RPMI8226 (cell line): ENCODE measurements around the gene MACF1.

ENCODE experiments used
- DNase-seq: peaks from one replicate; pipeline ENCODE4 v3.0.0-alpha.2; 2015

MACF1 gene

DNA sequence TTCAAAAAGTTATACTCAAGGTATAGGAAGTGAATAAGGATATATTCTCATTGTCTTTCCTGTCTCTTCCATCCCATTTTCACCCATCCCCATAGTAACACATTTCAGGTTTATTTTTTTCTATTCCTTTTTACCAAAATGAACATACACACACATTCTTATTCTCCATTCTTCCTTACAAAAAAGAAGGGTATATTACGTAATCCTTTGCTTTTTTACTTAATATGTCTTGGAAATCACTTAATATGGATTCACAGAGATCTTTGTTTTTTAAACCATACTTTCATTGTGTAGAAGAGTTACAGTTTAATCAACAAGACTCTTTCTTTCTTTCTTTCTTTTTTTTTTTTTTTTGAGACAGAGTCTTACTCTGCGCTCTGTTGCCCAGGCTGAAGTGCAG, 158.8 kb downstream of the MACF1 start:
- DNase-seq, result no peak

DNA sequence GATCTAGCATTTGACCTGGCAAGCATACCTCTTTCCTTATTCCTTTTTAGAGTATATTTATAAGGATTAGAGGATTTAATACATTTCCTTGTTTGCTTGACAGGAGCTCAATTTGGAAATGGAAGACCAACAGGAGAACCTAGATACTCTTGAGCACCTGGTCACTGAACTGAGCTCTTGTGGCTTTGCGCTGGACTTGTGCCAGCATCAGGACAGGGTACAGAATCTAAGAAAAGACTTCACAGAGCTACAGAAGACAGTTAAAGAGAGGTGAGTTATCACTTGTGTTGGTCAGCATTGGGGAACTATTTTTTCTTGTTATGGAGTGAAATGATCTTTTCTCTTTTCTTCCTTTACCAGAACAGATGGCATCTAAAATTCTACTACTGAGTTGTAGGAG, 163.6 kb downstream of the MACF1 start:
- DNase-seq, result peak; percentile 88

DNA sequence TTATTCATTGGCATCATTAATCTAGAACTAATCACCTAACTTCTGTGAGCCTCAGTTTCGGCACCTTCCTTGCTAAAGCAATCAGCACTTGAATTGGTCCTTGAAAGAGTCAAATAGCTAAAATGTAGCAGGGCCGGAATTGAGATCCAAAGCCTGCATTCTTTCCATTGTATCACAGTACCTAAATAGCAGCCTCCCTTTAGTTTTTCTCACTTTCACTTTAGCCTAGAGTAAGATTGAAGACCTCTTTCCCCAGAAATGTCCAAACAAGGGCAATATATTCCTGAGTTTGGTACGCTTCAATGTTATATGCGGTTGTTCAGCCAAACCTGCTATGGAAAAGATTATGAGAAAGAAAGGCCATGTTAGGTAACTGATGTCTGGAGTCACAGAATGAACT, 165.1 kb downstream of the MACF1 start:
- no peak for DNase-seq

DNA sequence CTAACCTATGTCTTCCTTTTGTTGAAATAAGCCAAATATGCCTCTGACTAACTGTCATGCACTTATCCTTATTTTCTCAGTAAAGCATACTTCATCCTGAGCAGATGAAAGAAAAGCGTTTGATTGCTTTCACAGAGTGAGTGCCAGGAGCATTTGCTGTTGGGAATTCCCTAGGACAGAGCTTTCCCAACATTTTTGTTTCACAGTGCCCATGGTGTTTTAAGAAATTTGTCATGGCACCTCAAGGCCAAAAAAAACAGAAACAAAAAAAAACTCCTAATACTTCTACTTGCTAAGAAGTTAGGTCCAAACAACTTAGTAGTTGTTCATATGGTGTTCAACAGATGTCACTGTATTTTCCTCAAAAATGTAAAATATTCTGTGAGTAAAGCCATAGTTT, 166.1 kb downstream of the MACF1 start:
- DNase-seq, result no peak

GRCh38 chr1:39372105-39372504, 167.6 kb downstream of the MACF1 start:
- DNase-seq, result no peak

DNA sequence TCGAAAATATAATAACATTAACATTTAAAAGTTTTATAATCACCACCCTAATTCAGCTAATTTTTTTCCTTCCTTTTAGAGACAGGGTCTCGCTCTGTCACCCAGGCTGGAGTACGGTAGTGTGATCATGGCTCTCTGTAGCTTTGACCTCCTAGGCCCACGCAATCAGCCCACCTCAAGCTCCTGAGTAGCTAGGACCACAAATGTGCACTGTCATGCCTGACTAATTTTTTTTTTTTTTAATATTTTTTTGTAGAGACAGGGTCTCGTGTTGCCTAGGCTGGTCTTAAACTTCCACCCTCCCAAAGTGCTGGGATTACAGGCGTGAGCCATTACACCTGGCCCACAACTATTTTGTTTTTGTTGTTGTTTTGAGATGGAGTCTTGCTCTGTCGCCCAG, 172.2 kb downstream of the MACF1 start:
- DNase-seq, result no peak

DNA sequence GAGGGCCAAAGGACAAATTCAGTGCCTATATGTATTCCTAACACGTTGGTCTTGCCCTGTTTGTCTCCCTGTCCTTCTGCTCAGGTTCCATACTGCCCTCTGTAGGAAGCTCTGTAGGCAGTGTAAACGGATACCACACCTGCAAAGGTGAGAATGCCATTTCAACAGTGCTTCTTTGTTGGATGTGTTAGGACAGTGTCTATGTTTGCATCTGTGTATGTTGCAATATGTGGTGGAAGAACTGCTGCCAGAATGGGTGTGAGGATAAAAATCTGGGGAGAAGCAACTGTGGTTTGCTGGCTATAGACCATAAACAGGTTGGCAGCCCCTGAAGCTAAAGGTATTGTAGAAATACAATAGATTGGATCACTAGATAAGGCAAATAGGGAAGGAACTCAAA, 173.9 kb downstream of the MACF1 start:
- peak; percentile 64 for DNase-seq

- DNase-seq, result no peak
Observed at GRCh38 chr1:39379187-39379586, 174.7 kb downstream of the MACF1 start.

GRCh38 chr1:39380036-39380435, 175.5 kb downstream of the MACF1 start:
- no peak for DNase-seq

GRCh38 chr1:39381839-39382238, 177.3 kb downstream of the MACF1 start:
- DNase-seq, result no peak

- no peak for DNase-seq
Observed at GRCh38 chr1:39384305-39384704, 179.8 kb downstream of the MACF1 start.

GRCh38 chr1:39385067-39385988, 180.8 kb downstream of the MACF1 start:
- no peak for DNase-seq

GRCh38 chr1:39386997-39387396, 182.5 kb downstream of the MACF1 start:
- DNase-seq, result no peak

DNA sequence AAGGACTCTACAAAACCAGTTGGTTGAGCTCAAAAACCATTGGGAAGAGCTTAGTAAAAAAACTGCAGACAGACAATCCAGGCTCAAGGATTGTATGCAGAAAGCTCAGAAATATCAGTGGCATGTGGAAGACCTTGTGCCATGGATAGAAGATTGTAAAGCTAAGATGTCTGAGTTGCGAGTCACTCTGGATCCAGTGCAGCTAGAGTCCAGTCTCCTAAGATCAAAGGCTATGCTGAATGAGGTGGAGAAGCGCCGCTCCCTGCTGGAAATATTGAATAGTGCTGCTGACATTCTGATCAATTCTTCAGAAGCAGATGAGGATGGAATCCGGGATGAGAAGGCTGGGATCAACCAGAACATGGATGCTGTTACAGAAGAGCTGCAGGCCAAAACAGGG, 183.0 kb downstream of the MACF1 start:
- no peak for DNase-seq

GRCh38 chr1:39391691-39392679, 187.5 kb downstream of the MACF1 start:
- peak; percentile 58 for DNase-seq

DNA sequence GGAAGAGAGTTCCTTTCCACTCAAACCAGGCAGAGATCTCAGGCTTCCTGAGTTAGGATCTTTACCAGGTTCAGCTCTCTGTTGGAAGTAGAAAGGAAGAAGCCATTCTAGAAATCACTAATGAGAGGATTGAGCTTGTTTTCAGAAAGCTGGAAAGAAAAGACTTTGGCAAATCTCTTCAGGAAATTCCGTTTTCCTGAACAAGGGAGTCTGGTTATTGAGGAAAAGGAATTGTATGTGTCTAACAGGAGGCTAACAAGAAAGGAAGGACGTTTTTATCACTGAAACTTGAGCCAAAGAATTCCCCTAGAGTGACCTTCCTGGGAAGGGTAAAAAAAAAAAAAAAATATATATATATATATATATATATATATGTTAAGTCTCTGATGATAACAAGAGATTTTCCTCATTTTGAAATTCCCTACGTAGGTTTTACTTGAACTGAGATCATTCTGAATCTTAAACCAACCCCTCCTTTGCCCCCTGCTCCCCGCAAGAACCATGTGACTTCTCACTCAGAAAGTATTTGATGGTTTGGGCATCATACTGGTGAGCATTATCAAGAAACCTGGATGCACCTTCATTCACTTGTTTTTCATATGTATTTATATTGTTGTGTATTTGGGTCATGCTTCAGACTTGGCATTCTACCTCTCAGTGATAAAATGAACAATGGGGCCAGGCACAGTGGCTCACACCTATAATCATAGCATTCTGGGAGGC, 188.5 kb downstream of the MACF1 start:
- no peak for DNase-seq

DNA sequence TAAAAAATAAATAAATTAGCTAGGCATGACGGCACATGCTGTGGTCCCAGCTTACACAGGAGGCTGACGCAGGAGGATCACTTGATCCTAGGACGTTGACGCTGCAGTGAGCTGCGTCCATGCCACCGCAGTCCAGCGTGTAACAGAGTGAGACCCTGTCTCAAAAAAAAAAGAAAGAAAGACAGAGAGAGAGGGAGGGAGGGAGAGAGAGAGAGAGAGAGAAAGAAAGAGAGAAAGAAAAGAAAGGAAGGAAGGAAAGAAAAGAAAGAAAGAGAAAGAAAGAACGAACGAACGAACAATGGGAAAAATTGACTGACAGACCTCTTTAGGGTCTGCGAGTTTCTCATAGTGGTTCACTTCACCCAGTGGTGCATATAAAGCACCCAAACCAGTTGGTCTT, 189.2 kb downstream of the MACF1 start:
- no peak for DNase-seq

DNA sequence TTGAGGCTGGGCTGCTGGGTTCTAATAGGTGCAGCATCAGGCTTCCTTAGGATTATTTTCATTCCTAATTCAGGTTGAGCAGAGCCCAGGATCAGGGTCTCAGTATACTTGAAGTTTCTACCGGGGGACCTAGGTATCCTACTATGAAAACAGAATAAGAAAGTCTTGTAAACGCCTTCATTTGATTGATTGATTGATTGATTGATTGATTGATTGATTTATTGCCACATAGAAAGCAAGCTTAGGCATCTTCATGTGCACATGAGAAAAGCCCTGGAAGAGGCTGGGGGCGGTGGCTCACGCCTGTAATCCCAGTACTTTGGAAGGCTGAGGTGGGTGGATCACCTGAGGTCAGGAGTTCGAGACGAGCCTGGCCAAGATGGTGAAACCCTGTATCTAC, 189.6 kb downstream of the MACF1 start:
- DNase-seq, result no peak

DNA sequence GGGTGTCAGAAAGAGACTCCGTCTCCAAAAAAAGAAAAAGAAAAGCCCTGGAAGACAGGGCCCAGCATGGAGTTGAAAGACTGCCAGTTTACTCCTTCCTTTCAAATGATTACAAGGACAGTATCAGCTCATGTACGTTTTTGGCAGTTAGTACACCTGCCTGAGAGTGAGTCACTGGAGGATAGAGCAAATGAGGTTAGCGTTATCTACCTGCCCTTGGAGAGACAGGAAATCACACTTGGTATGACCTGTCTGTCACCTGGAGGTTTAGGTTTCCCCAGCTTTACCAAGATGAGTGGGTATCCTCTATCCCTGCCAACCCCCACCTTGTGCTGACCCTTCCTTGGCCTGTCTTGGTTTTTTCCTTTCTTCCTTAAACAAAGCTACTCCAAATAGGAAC, 190.1 kb downstream of the MACF1 start:
- peak; percentile 76 for DNase-seq

GRCh38 chr1:39395357-39395831, 190.9 kb downstream of the MACF1 start:
- DNase-seq, result peak; percentile 49

DNA sequence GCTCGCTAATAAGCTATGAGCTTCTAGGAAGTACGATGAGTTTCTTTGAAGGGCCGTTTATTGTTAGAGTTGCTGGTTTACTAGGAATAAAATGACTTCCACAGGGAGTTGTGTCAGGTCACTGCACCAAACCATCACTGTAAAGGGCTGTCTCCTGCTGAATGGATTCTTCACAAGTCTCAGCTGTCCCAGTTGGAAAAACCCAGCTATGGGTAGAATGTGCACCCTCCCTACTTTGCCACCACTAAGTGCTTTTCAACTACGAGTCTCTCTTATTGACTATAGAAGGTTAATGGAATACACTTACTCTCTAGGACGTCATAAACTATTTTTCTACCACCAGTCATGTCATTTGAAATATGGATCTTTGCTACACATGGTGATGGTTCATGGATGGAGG, 192.2 kb downstream of the MACF1 start:
- no peak for DNase-seq

- no peak for DNase-seq
Observed at GRCh38 chr1:39397487-39397886, 193.0 kb downstream of the MACF1 start.
